Measurements from ENCODE around the gene HDAC4.

The HDAC4 gene

DNA sequence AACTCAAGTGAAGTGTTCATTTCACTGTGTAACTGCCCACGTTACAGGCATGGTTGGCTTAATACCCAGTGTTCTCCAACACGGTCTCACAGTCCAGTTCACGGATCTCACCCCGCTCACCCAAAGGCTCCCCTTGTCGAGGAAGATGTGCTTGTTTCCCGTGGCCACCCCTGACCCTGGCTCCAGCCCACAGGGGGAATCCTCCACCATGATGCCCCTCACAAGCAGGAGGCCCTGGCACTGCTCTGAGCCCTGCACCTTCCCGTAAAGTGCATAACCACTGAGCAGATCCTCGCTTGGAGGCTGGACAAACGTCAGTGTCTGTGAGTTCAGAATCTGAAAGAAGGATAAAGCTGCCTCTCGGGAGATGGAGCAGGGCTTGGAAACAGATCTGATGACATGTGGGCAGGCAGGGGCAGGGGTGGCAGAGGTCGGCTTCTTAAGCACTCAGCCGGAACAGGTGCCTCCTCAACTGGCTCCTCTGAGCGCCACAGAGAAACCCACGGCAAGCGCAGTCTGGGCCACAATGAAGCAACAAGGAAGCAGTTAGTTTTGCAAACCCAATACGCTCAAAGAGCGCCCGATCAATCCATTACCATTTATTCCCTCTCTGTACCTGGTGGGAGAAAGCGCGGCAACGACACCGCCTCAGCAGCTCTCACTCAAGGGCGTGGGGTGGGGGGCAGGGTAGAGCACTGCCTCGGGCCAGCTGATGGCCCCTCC, 17.6 kb downstream of the HDAC4 start:
- H3K27me3 ChIP-seq (ENCODE audit: control insufficient read depth, insufficient read depth, low read length, poor library complexity, severe bottlenecking) = no peaks in the 10 kb centered on the region
- no peaks in the 10 kb centered on the region for H3K9me3 ChIP-seq (ENCODE audit: control insufficient read depth, low read length)
- H3K36me3 ChIP-seq (ENCODE audit: control insufficient read depth, insufficient read depth, low read length) = no peaks in the 10 kb centered on the region
- H3K4me1 ChIP-seq (ENCODE audit: control insufficient read depth, insufficient read depth, low read length) = peaks cover 4% of the 10 kb centered on the region
- no peak overlapping the region for H3K4me3 ChIP-seq (ENCODE audit: insufficient read depth, low read depth, low read length)
- no peak overlapping the region for H3K27ac ChIP-seq (ENCODE audit: insufficient read depth, low read depth, low read length, poor library complexity, severe bottlenecking)
- 95% methylated on average over 24 of the region's 24 CpGs for WGBS, 2 experiments

DNA sequence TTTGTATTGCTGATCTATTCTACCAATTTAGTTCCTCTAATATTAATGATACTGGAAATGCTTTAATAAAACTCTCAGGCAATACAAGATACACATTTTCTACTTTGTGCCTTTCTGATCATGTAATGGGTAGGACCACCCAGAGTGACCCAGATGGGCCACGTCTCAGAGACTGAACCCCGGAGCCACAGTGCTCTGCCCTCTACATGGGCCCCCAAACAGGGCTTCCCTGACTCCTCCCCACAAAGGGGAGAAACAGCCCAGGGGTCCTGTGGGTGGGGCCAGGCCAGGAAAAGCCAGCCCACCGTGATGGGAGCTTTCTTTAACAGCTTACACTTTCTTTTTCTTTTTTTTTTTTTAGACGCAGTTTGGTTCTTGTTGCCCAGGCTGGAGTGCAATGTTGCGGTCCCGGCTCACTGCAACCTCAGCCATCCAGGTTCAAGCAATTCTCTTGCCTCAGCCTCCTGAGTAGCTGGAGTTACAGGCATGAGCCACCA, 18.4 kb downstream of the HDAC4 start:
- Histone ChIP-seq H3K4me3 (ENCODE audit: insufficient read depth, low read depth, low read length) (no peak overlapping the region), H3K4me1 (ENCODE audit: control insufficient read depth, insufficient read depth, low read length) (peaks cover 4% of the 10 kb centered on the region), H3K36me3 (ENCODE audit: control insufficient read depth, insufficient read depth, low read length) (no peaks in the 10 kb centered on the region), H3K27ac (ENCODE audit: insufficient read depth, low read depth, low read length, poor library complexity, severe bottlenecking) (no peak overlapping the region), H3K27me3 (ENCODE audit: control insufficient read depth, insufficient read depth, low read length, poor library complexity, severe bottlenecking) (no peaks in the 10 kb centered on the region), H3K9me3 (ENCODE audit: control insufficient read depth, low read length) (no peaks in the 10 kb centered on the region)
- WGBS, 2 experiments = 77 to 81% methylated on average over 6 of the region's 6 CpGs

DNA sequence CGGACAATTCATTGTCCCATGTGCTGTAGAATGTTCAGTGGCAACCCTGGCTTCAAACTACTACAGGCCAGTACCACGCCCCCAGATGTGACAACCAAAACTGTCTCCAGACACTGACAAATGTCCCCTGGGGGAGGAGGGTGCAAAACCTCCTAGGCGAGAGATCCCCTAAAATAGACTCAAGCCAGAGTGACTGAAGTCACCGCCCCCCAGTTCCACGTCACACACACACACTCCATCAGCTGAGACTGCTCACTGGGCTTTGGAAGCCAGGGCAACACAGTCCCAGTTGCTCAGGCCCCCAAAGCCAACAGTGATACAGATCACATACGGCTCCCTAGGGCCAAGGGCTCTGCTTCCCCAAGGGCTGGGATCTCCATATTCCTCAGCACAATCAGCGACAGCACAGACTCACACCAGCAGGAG, 19.1 kb downstream of the HDAC4 start:
- Histone ChIP-seq H3K36me3 (ENCODE audit: control insufficient read depth, insufficient read depth, low read length) (no peaks in the 10 kb centered on the region), H3K4me3 (ENCODE audit: insufficient read depth, low read depth, low read length) (no peak overlapping the region), H3K27me3 (ENCODE audit: control insufficient read depth, insufficient read depth, low read length, poor library complexity, severe bottlenecking) (no peaks in the 10 kb centered on the region), H3K4me1 (ENCODE audit: control insufficient read depth, insufficient read depth, low read length) (peaks cover 4% of the 10 kb centered on the region), H3K27ac (ENCODE audit: insufficient read depth, low read depth, low read length, poor library complexity, severe bottlenecking) (no peak overlapping the region), H3K9me3 (ENCODE audit: control insufficient read depth, low read length) (no peaks in the 10 kb centered on the region)
- 76 to 78% methylated on average over 7 of the region's 7 CpGs for WGBS, 2 experiments

DNA sequence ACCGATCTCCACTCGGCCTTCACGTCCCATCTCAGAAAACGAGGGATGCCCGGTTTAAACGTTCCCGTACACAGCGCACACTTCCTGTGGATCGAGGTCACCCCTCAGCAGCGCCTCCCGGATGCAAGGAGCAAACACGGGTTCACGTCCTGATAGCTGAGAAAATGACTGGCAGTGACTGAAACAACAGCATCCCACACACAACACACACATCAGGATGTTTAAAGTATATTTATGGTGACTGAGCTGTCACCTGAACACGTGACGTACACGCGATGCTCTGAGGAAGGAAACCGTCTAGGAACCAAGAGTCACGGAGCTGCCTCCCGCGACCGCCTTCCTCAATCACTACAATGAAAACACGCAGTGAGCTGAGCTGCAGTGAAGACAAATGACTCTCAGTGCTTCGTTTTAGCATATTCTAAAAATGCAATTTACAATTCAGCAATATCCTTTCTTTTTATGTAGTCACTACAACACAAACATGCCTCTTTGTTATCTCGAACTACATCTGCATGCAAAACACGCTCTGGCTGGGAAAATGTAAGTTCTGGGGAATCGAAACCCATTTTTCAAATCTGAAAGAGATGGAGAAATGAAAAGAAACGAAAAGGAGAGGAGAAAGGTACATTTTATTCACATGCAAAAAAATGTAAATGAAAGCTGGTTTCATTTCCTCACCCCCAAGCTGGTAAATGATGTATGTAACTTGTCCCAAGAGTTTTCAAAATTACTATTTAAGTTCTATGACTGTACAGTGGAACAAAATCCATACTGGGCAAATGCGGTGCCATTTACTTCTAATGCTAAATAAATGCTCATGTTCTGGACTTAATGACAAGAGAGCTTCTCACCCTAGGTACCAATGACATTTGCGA, 19.8 kb downstream of the HDAC4 start:
- Histone ChIP-seq H3K4me1 (ENCODE audit: control insufficient read depth, insufficient read depth, low read length) (peaks cover 4% of the 10 kb centered on the region), H3K36me3 (ENCODE audit: control insufficient read depth, insufficient read depth, low read length) (no peaks in the 10 kb centered on the region), H3K27me3 (ENCODE audit: control insufficient read depth, insufficient read depth, low read length, poor library complexity, severe bottlenecking) (no peaks in the 10 kb centered on the region), H3K27ac (ENCODE audit: insufficient read depth, low read depth, low read length, poor library complexity, severe bottlenecking) (no peak overlapping the region), H3K9me3 (ENCODE audit: control insufficient read depth, low read length) (no peaks in the 10 kb centered on the region), H3K4me3 (ENCODE audit: insufficient read depth, low read depth, low read length) (no peak overlapping the region)
- 81 to 82% methylated on average over 30 of the region's 30 CpGs for WGBS, 2 experiments

DNA sequence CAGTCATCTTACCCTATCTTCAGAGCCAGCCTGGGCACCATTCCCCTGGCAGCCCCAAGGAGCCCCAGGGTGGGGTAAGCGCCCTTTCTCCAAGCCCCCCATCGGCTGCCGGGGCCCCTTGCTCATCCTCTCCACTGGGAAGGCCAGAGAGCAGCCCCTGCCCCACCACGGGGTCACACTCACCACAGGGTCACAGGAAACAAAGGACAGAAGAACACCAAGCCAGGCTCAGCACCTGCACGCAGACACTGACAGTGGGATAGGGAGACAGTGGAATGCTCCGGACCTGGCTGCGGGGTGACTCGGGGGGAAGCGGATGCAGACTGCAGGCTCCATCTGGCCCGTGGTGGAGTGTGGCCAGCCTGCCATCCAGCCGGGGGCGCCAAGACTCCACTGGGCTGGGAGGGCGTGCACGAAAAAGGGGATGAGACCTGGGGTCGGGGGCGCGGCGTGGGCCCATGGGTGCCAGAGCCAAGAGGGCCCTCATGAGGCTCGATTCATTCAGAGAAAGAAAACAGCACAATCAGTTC, 21.1 kb downstream of the HDAC4 start:
- Histone ChIP-seq H3K36me3 (ENCODE audit: control insufficient read depth, insufficient read depth, low read length) (no peaks in the 10 kb centered on the region), H3K27ac (ENCODE audit: insufficient read depth, low read depth, low read length, poor library complexity, severe bottlenecking) (no peak overlapping the region), H3K4me3 (ENCODE audit: insufficient read depth, low read depth, low read length) (no peak overlapping the region), H3K9me3 (ENCODE audit: control insufficient read depth, low read length) (no peaks in the 10 kb centered on the region), H3K27me3 (ENCODE audit: control insufficient read depth, insufficient read depth, low read length, poor library complexity, severe bottlenecking) (no peaks in the 10 kb centered on the region), H3K4me1 (ENCODE audit: control insufficient read depth, insufficient read depth, low read length) (no peaks in the 10 kb centered on the region)
- WGBS, 2 experiments = 93% methylated on average over 19 of the region's 19 CpGs

DNA sequence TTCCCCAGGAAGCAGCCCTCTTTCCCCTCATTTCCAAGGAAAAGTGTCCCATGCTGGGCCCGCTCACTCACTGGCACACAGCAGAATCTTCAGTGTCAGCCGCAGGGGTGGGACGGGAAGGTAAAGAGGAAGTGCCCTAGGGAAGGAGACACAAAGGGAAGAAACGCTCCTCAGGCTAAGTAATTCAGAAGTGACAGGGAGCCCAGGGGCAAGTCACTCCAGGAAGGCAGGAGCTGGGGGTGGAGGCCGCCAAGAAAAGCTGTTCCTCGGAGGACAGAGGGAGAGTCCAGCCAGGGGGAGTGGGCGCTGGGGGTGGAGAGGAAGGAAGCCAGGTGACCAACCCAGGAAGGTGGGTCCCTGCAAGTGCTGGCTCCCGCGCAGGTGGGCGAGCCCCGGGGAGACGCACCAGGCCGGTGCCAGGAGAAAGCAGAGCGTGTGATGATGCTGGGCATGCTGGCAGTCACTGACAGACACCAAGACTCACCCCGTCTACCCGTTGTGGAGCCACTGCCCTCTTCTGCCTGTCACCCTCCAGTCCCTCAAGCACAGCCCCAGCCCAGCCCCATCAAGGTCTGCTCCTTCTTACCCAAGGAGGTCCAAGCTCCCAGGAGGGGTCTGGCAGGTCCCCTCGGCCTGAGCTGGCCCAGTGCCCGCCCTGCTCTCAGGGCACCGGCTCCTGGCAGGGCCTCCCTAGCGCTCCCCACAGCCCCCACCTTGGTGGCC, 21.7 kb downstream of the HDAC4 start:
- no peaks in the 10 kb centered on the region for H3K4me1 ChIP-seq (ENCODE audit: control insufficient read depth, insufficient read depth, low read length)
- H3K27me3 ChIP-seq (ENCODE audit: control insufficient read depth, insufficient read depth, low read length, poor library complexity, severe bottlenecking) = no peaks in the 10 kb centered on the region
- WGBS, 2 experiments = 93% methylated on average over 20 of the region's 20 CpGs
- no peak overlapping the region for H3K4me3 ChIP-seq (ENCODE audit: insufficient read depth, low read depth, low read length)
- H3K27ac ChIP-seq (ENCODE audit: insufficient read depth, low read depth, low read length, poor library complexity, severe bottlenecking) = no peak overlapping the region
- no peaks in the 10 kb centered on the region for H3K36me3 ChIP-seq (ENCODE audit: control insufficient read depth, insufficient read depth, low read length)
- no peaks in the 10 kb centered on the region for H3K9me3 ChIP-seq (ENCODE audit: control insufficient read depth, low read length)

DNA sequence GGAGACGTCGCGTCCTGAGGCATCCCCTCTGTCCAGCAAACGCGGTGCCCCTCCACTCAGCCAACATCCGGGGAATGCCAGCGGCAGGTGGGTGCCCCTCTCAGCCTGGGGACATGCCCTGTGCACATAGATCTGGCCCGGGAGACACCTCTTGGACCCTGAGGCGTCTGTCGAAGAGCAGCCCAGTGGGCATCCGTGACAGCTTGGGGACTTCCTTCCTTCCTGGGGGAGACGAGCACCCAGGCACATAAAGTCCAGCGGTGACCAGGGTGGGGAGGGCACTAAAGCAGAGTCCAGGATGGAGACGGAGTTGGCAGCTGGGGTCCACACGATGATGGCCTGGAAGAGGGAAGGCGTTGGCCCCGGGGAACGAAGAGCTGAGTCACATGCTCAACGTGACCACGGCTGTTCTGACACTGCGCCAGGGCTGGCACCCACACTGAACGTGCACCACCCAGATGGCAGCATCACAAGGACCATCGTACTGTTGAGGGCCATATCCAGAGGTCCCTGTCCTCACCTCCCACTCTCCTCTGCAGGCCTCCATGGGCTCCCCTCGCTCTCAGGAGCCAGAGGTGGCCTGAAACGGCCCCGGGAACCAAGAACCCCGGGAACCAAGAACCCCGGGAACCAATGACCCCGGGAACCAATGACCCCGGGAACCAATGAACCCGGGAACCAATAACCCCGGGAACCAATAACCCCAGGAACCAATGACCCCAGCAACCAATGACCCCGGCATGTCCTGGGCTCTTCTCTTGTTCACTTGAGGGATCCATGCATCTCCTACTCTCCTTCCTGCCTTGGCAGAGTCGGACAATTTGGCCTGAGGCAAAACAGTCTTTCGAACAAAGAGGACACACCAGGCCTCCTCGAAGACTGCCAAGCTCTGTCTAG, 22.6 kb downstream of the HDAC4 start:
- no peaks in the 10 kb centered on the region for H3K4me1 ChIP-seq (ENCODE audit: control insufficient read depth, insufficient read depth, low read length)
- no peak overlapping the region for H3K4me3 ChIP-seq (ENCODE audit: insufficient read depth, low read depth, low read length)
- no peaks in the 10 kb centered on the region for H3K9me3 ChIP-seq (ENCODE audit: control insufficient read depth, low read length)
- no peak overlapping the region for H3K27ac ChIP-seq (ENCODE audit: insufficient read depth, low read depth, low read length, poor library complexity, severe bottlenecking)
- 95 to 96% methylated on average over 36 of the region's 36 CpGs for WGBS, 2 experiments
- H3K27me3 ChIP-seq (ENCODE audit: control insufficient read depth, insufficient read depth, low read length, poor library complexity, severe bottlenecking) = no peaks in the 10 kb centered on the region
- no peaks in the 10 kb centered on the region for H3K36me3 ChIP-seq (ENCODE audit: control insufficient read depth, insufficient read depth, low read length)

DNA sequence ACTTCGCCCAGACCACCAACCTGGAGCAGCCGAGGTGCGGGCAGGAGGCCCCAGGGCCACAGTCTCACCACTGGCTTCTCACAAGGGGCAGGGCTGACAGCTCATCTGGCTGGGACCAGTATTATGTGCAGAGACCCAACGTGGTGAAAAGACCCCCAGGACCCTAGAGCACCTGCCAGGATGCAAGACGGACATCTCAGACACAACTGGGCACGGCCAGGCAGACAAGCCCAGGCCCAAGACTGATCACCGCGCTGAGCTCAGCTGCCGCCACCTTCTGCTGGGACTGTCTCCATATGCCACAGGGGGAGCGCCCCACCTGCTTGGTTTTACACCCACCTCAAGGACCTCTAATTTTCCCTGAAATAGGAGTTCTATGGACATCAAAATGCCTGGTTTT, 23.2 kb downstream of the HDAC4 start:
- Histone ChIP-seq H3K27ac (ENCODE audit: insufficient read depth, low read depth, low read length, poor library complexity, severe bottlenecking) (no peak overlapping the region), H3K9me3 (ENCODE audit: control insufficient read depth, low read length) (no peaks in the 10 kb centered on the region), H3K27me3 (ENCODE audit: control insufficient read depth, insufficient read depth, low read length, poor library complexity, severe bottlenecking) (no peaks in the 10 kb centered on the region), H3K36me3 (ENCODE audit: control insufficient read depth, insufficient read depth, low read length) (no peaks in the 10 kb centered on the region), H3K4me1 (ENCODE audit: control insufficient read depth, insufficient read depth, low read length) (no peaks in the 10 kb centered on the region), H3K4me3 (ENCODE audit: insufficient read depth, low read depth, low read length) (no peak overlapping the region)
- 96 to 97% methylated on average over 10 of the region's 10 CpGs for WGBS, 2 experiments

DNA sequence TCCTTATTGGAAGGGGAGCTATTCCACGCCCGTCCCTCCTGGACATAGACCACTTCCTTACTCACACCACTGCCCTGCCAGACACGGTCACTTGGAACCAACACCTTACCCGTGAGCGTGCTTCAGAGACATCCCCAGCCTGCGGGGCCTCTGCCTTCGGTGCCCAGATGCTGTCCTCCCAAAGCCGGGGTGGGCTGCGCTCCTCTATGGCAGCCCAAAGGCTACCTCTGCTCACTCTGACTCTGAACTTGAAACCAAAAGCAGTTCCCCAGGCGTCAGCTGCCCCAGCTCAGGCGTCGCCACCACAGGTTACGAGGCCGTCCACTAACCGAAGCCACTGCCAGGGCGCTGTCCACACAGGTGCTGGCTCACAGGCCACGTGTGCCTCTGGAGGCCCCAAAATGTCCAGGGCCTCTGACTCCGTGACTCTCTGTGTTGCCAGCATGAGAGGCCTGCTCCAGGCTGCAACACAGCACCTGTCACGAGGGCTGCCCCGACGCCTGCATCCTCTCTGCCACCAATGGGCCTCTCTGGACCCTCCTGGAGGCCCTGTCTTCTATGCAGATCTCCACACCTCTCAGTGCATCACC, 23.8 kb downstream of the HDAC4 start:
- Histone ChIP-seq H3K27ac (ENCODE audit: insufficient read depth, low read depth, low read length, poor library complexity, severe bottlenecking) (no peak overlapping the region), H3K4me3 (ENCODE audit: insufficient read depth, low read depth, low read length) (no peak overlapping the region), H3K9me3 (ENCODE audit: control insufficient read depth, low read length) (no peaks in the 10 kb centered on the region), H3K36me3 (ENCODE audit: control insufficient read depth, insufficient read depth, low read length) (no peaks in the 10 kb centered on the region), H3K4me1 (ENCODE audit: control insufficient read depth, insufficient read depth, low read length) (no peaks in the 10 kb centered on the region), H3K27me3 (ENCODE audit: control insufficient read depth, insufficient read depth, low read length, poor library complexity, severe bottlenecking) (no peaks in the 10 kb centered on the region)
- WGBS, 2 experiments = 92 to 96% methylated on average over 21 of the region's 21 CpGs
